ENCODE results near the gene DUOX1. TPM values are rescaled to one million over a fixed set of nuclear protein-coding genes. Genes with fewer than 3 reads are reported as not detected.

DUOX1 gene
- total RNA-seq, 1 experiment from 2014 or later: 1.2 TPM

GRCh38 chr15:45181491-45182285 lies 51.9 kb downstream of the DUOX1 start:
- no peak for DNase-seq
- TF ChIP-seq CTCF (IDR thresholded peaks at IDR 0.05; ENCODE audit: unreplicated experiment): no peak
- Mint-ChIP-seq H3K4me3 (ENCODE audit: low read depth, unreplicated experiment) (no peak overlapping the region), H3K4me1 (ENCODE audit: low read depth, unreplicated experiment) (peaks cover 47% of the 10 kb centered on the region), H3K9me3 (ENCODE audit: low read depth, unreplicated experiment) (no peaks in the 10 kb centered on the region), H3K27me3 (ENCODE audit: unreplicated experiment) (no peaks in the 10 kb centered on the region), H3K27ac (ENCODE audit: unreplicated experiment) (no peak overlapping the region), H3K36me3 (ENCODE audit: insufficient read depth, unreplicated experiment) (peaks cover 5% of the 10 kb centered on the region)
- intact Hi-C loops (cut with micrococcal nuclease; ENCODE audit: unreplicated experiment): no loop called here
- no TSS peak for BruUV-seq (replicated peaks)
- CTCF ChIA-PET: interaction anchor here (0.8 kb wide), 1 partner anchor 19 kb away, joined by 3 read pairs; no protein-coding TSS in a partner anchor

- Mint-ChIP-seq H3K4me3 (ENCODE audit: low read depth, unreplicated experiment) (no peak overlapping the region), H3K36me3 (ENCODE audit: insufficient read depth, unreplicated experiment) (peaks cover 10% of the 10 kb centered on the region), H3K27me3 (ENCODE audit: unreplicated experiment) (no peaks in the 10 kb centered on the region), H3K27ac (ENCODE audit: unreplicated experiment) (no peak overlapping the region), H3K9me3 (ENCODE audit: low read depth, unreplicated experiment) (no peaks in the 10 kb centered on the region), H3K4me1 (ENCODE audit: low read depth, unreplicated experiment) (peaks cover 47% of the 10 kb centered on the region)
- CTCF ChIA-PET: no interaction called here
- no TSS peak for BruUV-seq (replicated peaks)
- no peak for TF ChIP-seq CTCF (IDR thresholded peaks at IDR 0.05; ENCODE audit: unreplicated experiment)
- peak; percentile 31 for DNase-seq
- intact Hi-C loops (cut with micrococcal nuclease; ENCODE audit: unreplicated experiment): no loop called here
These were observed 53.2 kb downstream of the DUOX1 start for GRCh38 chr15:45182996-45183395.

GRCh38 chr15:45183511-45183910 lies 53.7 kb downstream of the DUOX1 start:
- H3K36me3 Mint-ChIP-seq (ENCODE audit: insufficient read depth, unreplicated experiment): peaks cover 15% of the 10 kb centered on the region
- no peak for DNase-seq
- no peaks in the 10 kb centered on the region for H3K9me3 Mint-ChIP-seq (ENCODE audit: low read depth, unreplicated experiment)
- intact Hi-C loops (cut with micrococcal nuclease; ENCODE audit: unreplicated experiment): no loop called here
- H3K4me3 Mint-ChIP-seq (ENCODE audit: low read depth, unreplicated experiment): no peak overlapping the region
- no TSS peak for BruUV-seq (replicated peaks)
- CTCF ChIA-PET: no interaction called here
- H3K27ac Mint-ChIP-seq (ENCODE audit: unreplicated experiment): no peak overlapping the region
- H3K4me1 Mint-ChIP-seq (ENCODE audit: low read depth, unreplicated experiment): peaks cover 52% of the 10 kb centered on the region
- no peaks in the 10 kb centered on the region for H3K27me3 Mint-ChIP-seq (ENCODE audit: unreplicated experiment)
- TF ChIP-seq CTCF (IDR thresholded peaks at IDR 0.05; ENCODE audit: unreplicated experiment): no peak

GRCh38 chr15:45184562-45185041 lies 54.8 kb downstream of the DUOX1 start:
- no peak for TF ChIP-seq CTCF (IDR thresholded peaks at IDR 0.05; ENCODE audit: unreplicated experiment)
- no peaks in the 10 kb centered on the region for H3K9me3 Mint-ChIP-seq (ENCODE audit: low read depth, unreplicated experiment)
- no peak overlapping the region for H3K27ac Mint-ChIP-seq (ENCODE audit: unreplicated experiment)
- no TSS peak for BruUV-seq (replicated peaks)
- no peaks in the 10 kb centered on the region for H3K27me3 Mint-ChIP-seq (ENCODE audit: unreplicated experiment)
- CTCF ChIA-PET: interaction anchor here (0.9 kb wide), 1 partner anchor 16 kb away, joined by 4 read pairs; no protein-coding TSS in a partner anchor
- no peak overlapping the region for H3K4me3 Mint-ChIP-seq (ENCODE audit: low read depth, unreplicated experiment)
- no peak for DNase-seq
- H3K36me3 Mint-ChIP-seq (ENCODE audit: insufficient read depth, unreplicated experiment): peaks cover 17% of the 10 kb centered on the region
- H3K4me1 Mint-ChIP-seq (ENCODE audit: low read depth, unreplicated experiment): peaks cover 47% of the 10 kb centered on the region
- intact Hi-C loops (cut with micrococcal nuclease; ENCODE audit: unreplicated experiment): no loop called here

Measured in Calu3 (cell line).